ENCODE results near the gene STAU1. TPM values are rescaled to one million over a fixed set of nuclear protein-coding genes. Genes with fewer than 3 reads are reported as not detected.

STAU1 gene
- total RNA-seq, 2 donors from 2014 or later: 90.2 to 95.5 TPM

Other genes starting within 250 kb of the STAU1 start
- gene CSE1L, start 142.0 kb downstream of the STAU1 start, total RNA-seq: 100 to 1,000 TPM; 161 to 180 TPM
- gene DDX27, start 31.1 kb upstream of the STAU1 start, total RNA-seq: 10 to 100 TPM; 40.4 to 45.2 TPM
- gene ZNFX1, start 89.7 kb upstream of the STAU1 start, total RNA-seq: 1 to 10 TPM; 8.1 to 8.9 TPM

All from endodermal cell (in vitro differentiated cells).